Measurements from ENCODE around the gene DIPK1C.

The DIPK1C gene

GRCh38 chr18:74454279-74454751 is 2.8 kb downstream of the DIPK1C start:
- in situ Hi-C loops (cut with HindIII; ENCODE audit: low sequenced_read_pairs) = loop anchor here (5.0 kb wide), 1 partner anchor 77 kb away; no protein-coding TSS in a partner anchor

GRCh38 chr18:74453642-74454198 is 3.4 kb downstream of the DIPK1C start:
- in situ Hi-C loops (cut with HindIII; ENCODE audit: low sequenced_read_pairs) = loop anchor here (5.0 kb wide), 1 partner anchor 76 kb away; no protein-coding TSS in a partner anchor

GRCh38 chr18:74453016-74453566 is 4.0 kb downstream of the DIPK1C start:
- in situ Hi-C loops (cut with HindIII; ENCODE audit: low sequenced_read_pairs) = loop anchor here (5.0 kb wide), 1 partner anchor 76 kb away; no protein-coding TSS in a partner anchor

DNA sequence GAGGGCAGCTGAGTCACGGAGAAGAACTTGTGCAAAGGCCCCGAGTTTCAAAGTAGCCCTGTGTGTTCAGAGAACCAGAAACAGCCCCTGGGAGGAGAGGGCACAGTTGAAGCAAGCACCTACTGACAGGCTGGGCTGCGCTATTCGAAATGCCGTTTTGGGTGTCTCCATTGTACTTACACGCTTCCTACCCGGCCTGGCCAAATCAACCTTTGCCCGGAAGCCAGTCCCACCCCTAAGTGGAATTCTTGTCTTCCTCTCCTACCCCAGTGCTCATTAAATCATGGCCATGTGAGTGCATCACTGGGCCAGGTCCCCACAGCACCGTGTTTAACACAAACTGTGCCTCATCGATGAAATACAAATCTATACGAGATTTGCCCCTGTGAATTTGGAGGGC is 6.0 kb downstream of the DIPK1C start:
- in situ Hi-C loops (cut with HindIII; ENCODE audit: low sequenced_read_pairs) = loop anchor here (5.0 kb wide), 1 partner anchor 74 kb away; no protein-coding TSS in a partner anchor

DNA sequence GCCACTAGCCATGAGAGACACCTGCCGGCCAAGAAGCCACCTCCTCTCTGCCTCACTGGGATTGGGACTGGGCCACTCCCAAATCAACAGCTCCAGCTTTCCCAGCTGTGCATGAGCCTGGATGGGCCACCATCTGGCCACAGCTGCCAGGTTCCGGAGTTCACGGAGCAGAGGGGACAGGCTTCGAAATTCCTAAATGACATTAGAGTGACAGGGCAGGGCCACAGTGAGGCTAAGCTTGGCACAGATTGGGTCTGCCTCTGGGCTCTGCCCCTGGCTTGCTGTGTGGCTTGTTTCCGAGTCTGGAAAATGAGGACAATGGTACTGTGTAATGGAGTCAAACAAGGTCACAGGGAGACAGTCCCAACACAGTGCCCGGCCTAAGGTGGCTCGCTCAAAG is 6.5 kb downstream of the DIPK1C start:
- in situ Hi-C loops (cut with HindIII; ENCODE audit: low sequenced_read_pairs) = loop anchor here (5.0 kb wide), 1 partner anchor 73 kb away; no protein-coding TSS in a partner anchor

- in situ Hi-C loops (cut with HindIII; ENCODE audit: low sequenced_read_pairs) = no loop called here
Measured at GRCh38 chr18:74447404-74448152, 9.5 kb downstream of the DIPK1C start.

DNA sequence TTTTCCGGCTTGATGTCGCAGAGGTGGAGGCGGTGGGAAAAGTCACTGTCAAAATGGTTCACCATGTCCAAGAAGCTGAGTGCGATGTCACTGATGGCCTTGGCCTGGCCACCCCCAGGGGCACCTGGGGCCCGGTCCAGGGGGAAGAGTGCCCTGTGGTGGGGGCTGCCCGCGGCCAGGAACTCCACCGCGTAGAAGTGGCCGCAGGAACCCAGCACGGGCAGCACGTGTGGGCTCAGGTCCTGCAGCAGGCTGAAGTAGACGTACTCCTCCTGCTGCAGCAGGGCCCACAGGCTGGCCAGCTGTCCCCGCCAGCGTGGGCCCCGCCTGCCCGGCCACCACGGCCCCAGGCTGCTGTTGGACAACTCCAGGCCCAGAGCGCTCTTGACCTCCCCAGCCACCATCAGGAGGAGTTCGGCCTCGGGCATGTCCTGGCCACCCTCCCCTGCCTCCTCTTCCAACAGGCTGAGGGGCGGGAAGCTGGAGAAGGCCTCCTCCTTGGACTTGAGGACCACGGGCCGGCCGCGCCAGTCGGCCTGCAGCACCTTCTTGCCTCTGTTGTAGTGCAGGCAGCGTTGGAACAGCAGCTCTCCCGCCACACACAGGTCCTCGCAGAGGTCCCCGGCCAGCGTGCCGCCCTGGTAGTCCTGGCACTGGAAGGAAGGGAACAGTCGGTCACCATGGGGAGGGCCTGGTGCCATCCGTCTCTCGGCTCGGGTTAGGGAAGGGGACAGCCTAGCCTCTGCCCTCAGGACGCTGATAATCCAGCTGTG is 10.3 kb downstream of the DIPK1C start:
- in situ Hi-C loops (cut with HindIII; ENCODE audit: low sequenced_read_pairs) = no loop called here

DNA sequence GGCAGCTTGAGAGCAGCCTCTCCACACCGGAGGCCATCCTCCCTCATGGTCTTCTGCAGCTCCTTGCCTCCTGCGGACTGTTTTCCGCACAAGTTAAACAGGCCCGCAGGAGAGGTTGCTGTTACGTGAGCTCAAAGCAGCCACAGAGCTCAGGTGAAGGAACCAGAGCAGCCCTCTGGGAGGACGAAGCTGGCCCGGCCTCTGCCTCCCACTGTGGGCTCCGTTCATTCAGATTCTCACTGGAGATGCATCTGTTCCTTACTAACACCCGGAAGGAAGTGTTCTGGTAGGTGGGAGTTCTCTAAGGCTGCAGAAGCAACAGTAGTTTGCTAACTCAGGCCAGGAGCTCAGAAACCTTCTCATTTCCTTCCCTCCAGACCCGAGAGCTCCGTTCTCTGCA is 10.9 kb downstream of the DIPK1C start:
- in situ Hi-C loops (cut with HindIII; ENCODE audit: low sequenced_read_pairs) = no loop called here

- in situ Hi-C loops (cut with HindIII; ENCODE audit: low sequenced_read_pairs) = no loop called here
Measured at GRCh38 chr18:74445585-74445984, 11.5 kb downstream of the DIPK1C start.

- in situ Hi-C loops (cut with HindIII; ENCODE audit: low sequenced_read_pairs) = no loop called here
Measured at GRCh38 chr18:74444104-74444503, 13.0 kb downstream of the DIPK1C start.

DNA sequence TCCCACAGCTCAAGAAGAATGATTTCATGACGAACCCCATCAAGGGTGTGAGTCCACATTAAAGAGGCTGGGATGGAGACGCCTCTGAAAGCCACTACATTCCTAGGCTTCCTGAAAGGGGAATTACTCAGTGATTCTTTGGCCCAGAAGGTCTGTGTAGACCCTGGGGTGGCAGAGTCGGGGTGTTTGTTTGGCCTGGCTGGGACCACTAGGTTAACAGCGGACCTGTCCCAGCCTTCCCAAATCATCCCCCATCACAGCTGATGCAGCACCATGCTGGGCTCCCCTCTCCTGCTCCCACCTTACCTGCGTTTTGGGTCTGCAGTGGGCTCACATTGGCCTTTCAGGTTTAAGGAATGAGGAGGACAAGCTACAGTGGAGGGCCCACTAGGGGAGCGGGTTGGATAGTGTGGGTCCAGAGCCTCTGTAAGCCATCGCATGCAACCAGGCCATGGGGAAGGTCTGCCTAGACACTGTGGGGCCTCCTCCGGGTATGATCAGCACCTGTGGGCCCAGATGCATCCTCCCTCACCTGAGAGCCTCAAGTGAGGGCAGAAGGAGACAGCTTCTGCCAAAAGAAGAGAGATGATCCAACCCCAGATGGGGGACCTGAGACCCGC is 16.2 kb downstream of the DIPK1C start:
- in situ Hi-C loops (cut with HindIII; ENCODE audit: low sequenced_read_pairs) = no loop called here

- in situ Hi-C loops (cut with HindIII; ENCODE audit: low sequenced_read_pairs) = no loop called here
Measured at GRCh38 chr18:74438091-74438490, 19.0 kb downstream of the DIPK1C start.

DNA sequence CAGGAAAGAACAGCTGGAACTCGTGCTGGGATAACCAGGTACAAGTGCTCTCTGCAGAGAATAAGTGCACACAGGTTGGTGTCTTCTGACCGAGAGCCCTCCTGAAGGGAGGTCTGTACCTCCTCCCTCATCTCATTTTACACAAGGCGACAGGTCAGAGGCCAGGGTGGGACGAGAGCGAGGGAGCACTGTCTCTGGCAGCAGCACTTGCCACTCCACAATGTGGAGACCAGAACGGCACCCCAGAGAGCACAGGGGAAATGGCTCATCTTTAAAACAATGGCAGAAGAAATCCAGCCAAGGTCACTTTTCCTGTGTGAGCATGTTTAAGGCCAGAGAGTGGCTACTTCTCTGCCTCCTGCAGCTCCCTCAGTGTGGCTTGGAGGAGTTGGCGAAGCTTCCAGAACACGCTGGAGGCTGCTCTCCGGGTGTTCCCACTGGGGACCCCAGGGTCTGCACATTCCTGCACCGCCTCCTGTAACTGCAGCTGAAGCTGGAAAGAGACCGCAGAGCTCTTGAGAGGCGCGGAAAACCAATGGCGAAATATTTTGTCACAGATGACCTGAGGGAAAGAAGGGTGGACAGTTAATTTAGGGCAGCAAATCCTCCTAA is 20.8 kb downstream of the DIPK1C start:
- in situ Hi-C loops (cut with HindIII; ENCODE audit: low sequenced_read_pairs) = no loop called here

DNA sequence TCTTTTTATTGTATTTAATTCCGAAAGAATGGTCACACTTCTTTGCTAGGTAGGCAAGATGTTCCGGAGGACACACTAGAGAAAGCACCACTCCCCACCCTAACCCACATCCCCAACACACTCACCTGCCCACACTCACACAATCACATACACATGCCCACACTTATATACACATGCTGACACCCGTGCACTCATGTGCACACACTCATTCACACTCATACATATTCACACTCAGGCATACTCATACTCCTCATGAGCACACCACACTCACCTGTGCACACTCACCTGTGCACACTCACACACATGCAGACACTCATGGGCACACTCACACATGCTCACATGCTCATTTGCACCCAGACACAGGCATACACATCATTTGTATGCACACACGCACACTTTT is 21.4 kb downstream of the DIPK1C start:
- in situ Hi-C loops (cut with HindIII; ENCODE audit: low sequenced_read_pairs) = no loop called here

GRCh38 chr18:74434466-74434865 is 22.6 kb downstream of the DIPK1C start:
- in situ Hi-C loops (cut with HindIII; ENCODE audit: low sequenced_read_pairs) = no loop called here

GRCh38 chr18:74430806-74431571 is 26.1 kb downstream of the DIPK1C start:
- in situ Hi-C loops (cut with HindIII; ENCODE audit: low sequenced_read_pairs) = no loop called here

DNA sequence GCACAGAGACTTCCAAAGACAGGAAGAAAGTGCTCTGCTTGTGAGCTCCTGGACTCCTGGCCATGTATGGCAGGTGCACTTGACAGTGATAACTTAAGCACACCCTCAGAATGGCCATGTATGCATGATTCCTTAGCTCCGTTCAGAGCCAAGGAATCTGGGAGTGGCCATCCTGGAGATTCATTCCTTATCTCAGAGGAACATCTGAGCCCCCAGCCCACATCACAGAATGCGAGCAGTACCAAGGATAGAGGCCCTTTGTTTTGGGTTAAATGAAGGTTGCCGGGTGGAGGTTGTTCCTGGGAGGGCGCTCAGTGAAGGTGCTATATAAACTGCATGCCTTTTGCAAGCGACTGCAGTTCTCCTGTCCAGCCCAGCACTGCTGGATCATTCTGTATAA is 26.9 kb downstream of the DIPK1C start:
- in situ Hi-C loops (cut with HindIII; ENCODE audit: low sequenced_read_pairs) = no loop called here

DNA sequence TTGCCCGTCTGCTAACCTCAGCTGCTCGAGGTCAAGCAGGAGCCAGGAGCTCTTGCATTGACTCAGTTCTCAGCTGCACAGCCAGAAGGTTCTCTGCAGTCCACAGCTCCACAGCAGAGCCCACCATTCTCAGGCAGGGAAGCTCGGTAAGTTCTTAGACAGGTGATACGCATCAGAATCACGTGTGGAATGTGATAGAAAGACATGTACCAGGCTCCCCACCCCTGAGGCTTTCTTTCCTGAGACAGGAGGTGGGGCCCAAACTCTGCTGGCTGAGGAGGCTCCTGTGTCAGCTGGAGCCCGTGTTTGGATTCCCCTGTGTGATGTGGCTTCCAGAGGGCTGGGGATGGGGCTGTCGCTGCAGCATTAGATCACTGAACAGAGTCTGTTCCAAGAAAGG is 28.0 kb downstream of the DIPK1C start:
- in situ Hi-C loops (cut with HindIII; ENCODE audit: low sequenced_read_pairs) = no loop called here

DNA sequence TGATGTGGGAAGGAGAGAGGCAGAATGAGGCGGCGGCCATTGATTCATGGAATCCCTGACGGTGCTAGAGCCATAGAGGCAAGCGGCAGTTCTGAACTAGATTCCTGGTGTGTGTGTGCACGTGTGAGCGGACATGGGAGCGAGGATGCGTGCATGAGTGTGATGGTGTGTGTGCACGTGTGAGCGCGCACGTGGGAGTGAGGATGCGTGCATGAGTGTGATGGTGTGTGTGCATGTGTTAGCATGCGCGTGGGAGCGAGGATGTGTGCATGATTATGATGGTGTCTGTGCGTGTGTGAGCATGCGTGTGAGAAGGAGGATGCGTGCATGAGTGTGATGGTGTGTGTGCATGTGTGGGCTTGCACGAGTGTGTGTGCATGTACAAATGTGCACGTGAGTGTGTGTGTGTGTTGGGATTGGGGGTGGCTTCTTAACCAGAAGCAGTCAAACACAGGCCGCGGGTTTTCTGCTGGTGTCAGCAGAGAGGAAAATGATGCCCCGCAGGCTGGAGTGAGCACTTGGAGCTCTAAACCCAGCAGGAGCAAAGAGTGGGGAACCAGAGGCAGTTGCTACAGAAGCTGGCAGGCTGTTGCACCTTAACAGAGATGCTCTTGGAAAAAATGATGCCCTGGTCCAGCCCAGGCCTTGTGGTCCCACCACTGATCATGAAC is 29.5 kb downstream of the DIPK1C start:
- in situ Hi-C loops (cut with HindIII; ENCODE audit: low sequenced_read_pairs) = no loop called here
